ENCODE measurements around the gene SLC27A5.
"Not testable (repeated sequence)": the region's sequence is repeated elsewhere in the genome, so short reads cannot be mapped to it uniquely, and the experiment has no call there.

SLC27A5 gene

DNA sequence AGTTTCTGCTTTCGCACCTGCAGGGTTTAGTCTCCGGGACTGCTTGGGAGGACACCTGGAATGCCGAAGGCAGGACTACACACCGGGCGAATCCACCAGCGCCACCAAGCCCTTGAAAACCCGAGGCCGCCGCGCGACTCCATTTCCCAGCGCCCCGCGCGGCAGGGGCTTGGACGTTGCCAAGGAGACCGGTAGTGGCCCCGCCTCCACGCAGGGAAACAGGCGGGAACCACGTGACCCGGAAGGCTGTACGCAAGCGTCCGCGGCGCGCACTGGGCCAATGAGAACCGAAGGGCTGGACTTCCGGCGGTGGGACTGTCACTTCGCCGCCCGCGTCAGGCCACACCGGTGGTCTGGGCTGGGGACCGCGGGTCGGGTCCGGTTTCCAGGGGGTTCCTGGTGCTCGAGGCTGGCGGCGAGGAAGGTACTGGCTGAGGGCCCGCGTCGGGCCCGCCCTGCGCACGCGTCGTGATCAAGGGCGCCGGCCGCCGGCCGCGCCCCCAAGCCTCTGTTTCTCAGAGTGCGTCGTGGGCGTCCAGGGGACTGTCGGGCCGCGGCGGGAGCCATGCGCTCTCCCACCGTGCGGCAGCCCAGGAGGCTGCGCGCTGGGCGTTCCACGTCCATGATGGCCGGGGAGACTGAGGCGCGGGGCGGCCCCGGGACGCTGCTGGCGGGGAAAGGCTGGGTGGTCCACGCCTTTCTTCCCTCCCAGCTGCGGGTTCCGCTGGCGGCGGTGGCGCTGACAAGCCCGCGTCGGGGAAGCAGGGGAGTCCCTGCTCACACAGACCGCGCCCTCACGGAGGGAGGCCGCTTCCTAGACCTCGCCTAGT, 44.8 kb downstream of the SLC27A5 start, which contains the start of gene ZNF324:
Gene ZNF324 (plus strand): TSS at position 321 of the 830 bp plus-strand sequence. CDS start 2,106 bp downstream, outside the sequence.
- DNase-seq = peak; percentile 98

DNA sequence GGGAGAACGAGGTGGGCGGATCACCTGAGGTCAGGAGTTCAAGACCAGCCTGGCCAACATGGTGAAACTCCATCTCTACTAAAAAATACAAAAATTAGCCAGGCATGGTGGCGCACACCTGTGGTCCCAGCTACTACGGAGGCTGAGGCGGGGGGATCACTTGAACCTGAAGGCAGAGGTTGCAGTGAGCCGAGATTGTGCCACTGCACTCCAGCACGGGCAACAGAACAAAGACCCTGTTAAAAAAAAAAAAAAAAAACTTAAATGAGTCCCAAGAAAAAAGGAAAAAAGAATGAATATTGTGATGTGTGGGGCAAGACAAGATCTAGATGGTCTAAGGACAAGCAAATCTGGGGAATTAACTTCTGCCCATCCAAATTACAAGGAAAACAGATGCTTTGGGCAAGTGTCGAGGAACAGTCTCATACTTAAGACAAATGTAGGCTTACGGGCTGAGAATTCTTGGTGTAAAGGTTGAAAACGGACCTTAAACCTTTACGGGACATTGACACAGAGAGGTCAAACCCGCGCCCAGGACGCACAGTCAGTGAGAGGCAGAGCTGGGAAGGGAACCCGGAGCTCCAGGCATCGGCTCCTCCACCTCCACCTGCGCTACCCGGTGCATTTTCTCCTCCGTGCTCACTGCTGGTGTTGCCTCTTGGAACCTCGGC, 45.6 kb downstream of the SLC27A5 start:
- DNase-seq = no peak

DNA sequence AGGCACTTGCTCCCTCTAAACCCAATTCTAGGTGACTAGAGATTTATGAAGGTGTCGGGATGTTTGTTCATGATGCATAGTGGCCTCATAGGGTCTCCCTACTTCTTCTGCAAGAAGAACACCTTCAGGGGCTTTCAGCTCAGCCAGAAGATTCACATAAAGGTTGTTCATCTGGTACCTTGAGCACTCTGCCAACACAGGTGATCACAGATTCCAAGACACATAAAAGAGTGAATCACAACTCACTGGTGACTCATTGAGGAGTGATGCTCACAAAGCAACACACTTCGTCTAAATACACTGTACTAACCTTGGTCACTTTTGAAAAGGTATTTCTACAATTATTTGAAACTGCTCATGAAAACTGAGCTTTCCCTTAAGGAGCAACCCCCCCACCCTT, 51.8 kb downstream of the SLC27A5 start:
- DNase-seq = no peak

DNA sequence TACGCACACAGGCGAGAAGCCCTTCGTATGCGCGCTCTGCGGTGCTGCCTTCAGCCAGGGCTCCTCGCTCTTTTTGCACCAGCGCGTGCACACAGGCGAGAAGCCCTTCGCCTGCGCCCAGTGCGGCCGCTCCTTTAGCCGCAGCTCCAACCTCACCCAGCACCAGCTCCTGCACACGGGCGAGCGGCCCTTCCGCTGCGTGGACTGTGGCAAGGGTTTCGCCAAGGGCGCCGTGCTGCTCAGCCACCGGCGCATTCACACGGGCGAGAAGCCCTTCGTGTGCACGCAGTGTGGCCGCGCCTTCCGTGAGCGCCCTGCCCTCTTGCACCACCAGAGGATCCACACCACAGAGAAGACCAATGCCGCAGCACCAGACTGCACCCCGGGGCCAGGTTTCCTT, 55.7 kb downstream of the SLC27A5 start:
- DNase-seq = no peak

DNA sequence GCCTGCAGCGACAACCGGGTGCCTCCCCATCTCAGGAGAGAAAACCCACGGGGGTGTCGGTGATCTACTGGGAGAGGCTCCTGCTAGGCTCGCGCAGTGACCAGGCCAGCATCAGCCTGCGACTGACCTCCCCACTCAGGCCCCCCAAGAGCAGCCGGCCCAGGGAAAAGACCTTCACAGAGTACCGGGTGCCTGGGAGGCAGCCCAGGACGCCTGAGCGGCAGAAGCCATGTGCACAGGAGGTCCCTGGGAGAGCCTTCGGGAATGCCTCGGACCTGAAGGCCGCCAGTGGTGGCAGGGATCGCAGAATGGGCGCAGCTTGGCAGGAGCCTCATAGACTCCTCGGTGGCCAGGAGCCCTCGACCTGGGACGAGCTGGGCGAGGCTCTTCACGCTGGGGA, 56.5 kb downstream of the SLC27A5 start:
- no peak for DNase-seq

DNA sequence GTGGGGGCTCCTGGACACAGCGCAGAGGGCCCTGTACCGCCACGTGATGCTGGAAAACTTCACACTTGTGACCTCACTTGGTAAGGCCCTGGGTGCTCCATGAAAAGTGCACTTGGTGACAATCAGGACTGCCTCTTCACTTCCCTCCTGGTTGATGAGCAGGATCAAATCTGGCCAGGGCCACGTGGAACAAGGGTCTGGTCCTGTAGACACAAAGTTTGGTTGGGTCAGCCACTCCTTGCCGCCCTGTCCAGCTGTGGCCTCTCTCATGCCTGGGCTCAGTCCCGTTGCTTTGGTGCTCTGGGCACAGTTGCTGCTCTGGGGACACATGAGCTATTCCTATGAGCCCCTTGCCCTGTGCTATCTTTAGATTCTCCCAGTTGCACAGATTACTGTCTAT, 58.0 kb downstream of the SLC27A5 start:
- DNase-seq = no peak

DNA sequence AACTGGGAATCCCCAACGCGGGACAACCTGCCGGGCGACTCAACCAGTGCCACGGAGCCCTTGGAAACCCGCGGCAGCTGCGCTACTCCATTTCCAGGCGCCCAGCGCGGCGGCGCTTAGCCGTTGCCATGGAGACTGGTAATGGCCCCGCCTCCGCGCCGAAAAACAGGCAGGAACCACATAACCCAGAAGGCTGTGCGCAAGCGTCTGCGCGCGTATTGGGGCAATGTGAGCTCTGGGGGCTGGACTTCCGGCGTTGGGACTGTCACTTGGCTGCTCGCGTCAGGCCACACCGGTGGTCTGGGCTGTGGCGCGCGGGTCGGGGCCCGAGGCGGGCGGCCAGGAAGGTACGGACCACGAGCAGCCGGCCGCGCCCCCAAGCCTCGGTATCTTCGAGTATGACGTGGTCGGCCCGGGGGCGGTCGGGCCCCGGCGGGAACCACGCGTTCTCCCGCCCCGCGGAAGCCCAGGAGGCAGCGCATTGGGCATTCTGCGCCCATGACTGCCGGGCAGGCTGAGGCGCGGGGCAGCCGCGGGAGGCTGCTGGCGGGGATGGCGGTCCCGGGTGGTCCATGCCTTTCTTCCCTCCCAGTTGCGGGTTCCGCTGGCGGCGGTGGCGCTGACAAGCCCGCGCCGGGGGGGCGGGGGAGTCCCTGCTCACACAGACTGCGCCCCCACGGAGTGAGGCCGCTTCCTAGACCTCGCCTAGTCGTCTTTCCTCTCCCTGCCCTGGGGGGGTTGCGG, 60.3 kb downstream of the SLC27A5 start, which contains the start of gene ZNF324B:
Gene ZNF324B (plus strand): TSS at position 265 of the 744 bp plus-strand sequence. CDS start 2,080 bp downstream, outside the sequence.
- DNase-seq = peak; percentile 98

DNA sequence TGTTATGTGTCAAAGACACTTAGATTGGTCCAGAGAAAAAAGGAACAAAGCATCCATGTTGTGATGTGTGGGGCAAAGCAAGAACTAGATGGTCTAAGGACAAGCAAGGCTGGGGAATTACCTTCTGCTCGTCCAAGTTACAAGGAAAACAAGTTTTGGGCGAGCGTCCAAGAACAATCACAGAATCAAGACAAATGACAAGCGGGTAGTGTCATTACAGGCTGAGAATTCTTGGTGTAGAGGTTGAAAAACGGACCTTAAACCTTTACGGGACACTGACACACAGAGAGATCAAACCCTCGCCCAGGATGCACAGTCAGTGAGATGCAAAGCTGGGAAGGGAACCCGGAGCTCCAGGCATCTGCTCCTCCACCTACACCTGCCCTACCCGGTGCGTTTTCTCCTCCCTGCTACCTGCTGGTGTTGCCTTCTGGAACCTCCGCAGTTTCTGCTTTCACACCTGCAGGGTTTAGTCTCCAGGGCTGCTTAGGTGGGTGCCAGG, 60.9 kb downstream of the SLC27A5 start:
- DNase-seq = no peak

DNA sequence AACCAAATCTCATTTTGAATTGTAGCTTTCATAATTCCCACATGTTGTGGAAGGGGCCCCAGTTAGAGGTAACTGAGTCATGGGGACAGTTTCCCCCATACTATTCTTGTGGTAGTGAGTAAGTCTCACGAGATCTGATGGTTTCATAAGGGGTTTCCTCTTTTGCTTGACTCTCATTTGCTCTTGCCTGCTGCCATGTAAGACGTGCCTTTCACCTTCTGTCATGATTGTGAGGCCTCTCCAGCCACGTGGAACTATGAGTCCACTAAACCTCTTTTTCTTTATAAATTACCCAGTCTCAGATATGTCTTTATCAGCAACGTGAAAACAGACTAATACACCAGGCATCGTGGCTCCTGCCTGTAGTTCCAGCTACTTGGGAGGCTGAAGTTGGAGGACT, 61.8 kb downstream of the SLC27A5 start:
- DNase-seq = not testable (repeated sequence)

DNA sequence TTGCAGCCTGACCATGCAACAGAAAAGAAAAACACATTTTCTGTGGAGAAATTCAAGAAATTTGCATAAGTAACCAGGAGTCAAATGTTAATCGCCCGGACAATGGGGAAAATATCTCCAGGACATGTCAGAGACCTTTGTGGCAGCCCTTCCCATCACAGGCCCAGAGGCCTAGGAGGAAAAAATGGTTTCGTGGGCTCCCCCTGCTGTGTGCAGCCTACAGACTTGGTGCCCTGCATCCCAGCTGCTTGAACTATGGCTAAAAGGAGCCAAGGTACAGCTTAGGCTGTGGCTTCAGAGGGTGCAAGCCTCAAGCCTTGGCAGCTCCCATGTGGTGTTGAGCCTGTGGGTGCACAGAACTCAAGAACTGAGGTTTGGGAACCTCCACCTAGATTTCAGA, 62.9 kb downstream of the SLC27A5 start:
- not testable (repeated sequence) for DNase-seq

Measured in CD4-positive, alpha-beta T cell treated with Interleukin-6 for 4 hours (primary cell).